GM23338 (cell line): ENCODE results near the gene TBC1D9. TPM values are rescaled to one million over a fixed set of nuclear protein-coding genes. Genes with fewer than 3 reads are reported as not detected.

ENCODE experiments used
- ATAC-seq: fragments of 200-7000 bp; cut with Tn5 transposase; 3 replicates; pipeline ENCODE4 v1.9.1; 2020
- DNase-seq: peaks from one replicate; pipeline ENCODE4 v3.0.0-alpha.2; 2015; ENCODE audit warnings: low spot score
- H2AFZ ChIP-seq: fragments of 200-600 bp; sonication (generic); 2 replicates; pipeline ENCODE4 v1.8.0; 2016; ENCODE audit warnings: antibody characterized with exemption, mild to moderate bottlenecking, moderate library complexity
- H3F3A ChIP-seq: fragments of 200-600 bp; sonication (generic); replicated peaks from 2 replicates; pipeline ENCODE4 v1.8.0; 2017; ENCODE audit warnings: antibody characterized with exemption, mixed run types, low read depth
- H3K27ac ChIP-seq: fragments of 200-600 bp; sonication (generic); 2 replicates; pipeline ENCODE4 v1.6.1; 2016; ENCODE audit warnings: low read depth
- H3K27me3 ChIP-seq: fragments of 200-600 bp; sonication (generic); 2 replicates; pipeline ENCODE4 v1.8.0; 2016; ENCODE audit warnings: mild to moderate bottlenecking, mixed run types, moderate library complexity; ENCODE audit not compliant: insufficient read depth
- H3K36me3 ChIP-seq: fragments of 200-600 bp; sonication (generic); 2 replicates; pipeline ENCODE4 v1.8.0; 2016; ENCODE audit warnings: mild to moderate bottlenecking; ENCODE audit not compliant: insufficient read depth
- H3K4me1 ChIP-seq: fragments of 200-600 bp; sonication (generic); 2 replicates; pipeline ENCODE4 v1.8.0; 2016; ENCODE audit warnings: mild to moderate bottlenecking, moderate library complexity; ENCODE audit not compliant: insufficient read depth
- H3K4me2 ChIP-seq: fragments of 200-600 bp; sonication (generic); 2 replicates; pipeline ENCODE4 v1.7.1; 2017; ENCODE audit warnings: mixed run types
- H3K4me3 ChIP-seq: fragments of 200-600 bp; sonication (generic); 2 replicates; pipeline ENCODE4 v1.6.1; 2016; ENCODE audit warnings: mixed run types
- H3K79me2 ChIP-seq: fragments of 200-600 bp; sonication (generic); replicated peaks from 2 replicates; pipeline ENCODE4 v1.8.0; 2017; ENCODE audit warnings: mild to moderate bottlenecking; ENCODE audit not compliant: insufficient read depth
- H3K9me2 ChIP-seq: fragments of 200-600 bp; sonication (generic); 2 replicates; pipeline ENCODE4 v1.8.0; 2017; ENCODE audit not compliant: insufficient read depth
- H4K20me1 ChIP-seq: fragments of 200-600 bp; sonication (generic); replicated peaks from 2 replicates; pipeline ENCODE4 v1.8.0; 2017; ENCODE audit warnings: mild to moderate bottlenecking; ENCODE audit not compliant: insufficient read depth
- H3K27ac Mint-ChIP-seq: 2 replicates; pipeline ENCODE4 v1.8.0; 2020; ENCODE audit warnings: inconsistent platforms, mild to moderate bottlenecking, moderate library complexity, mixed read lengths
- H3K27me3 Mint-ChIP-seq: 3 replicates; pipeline ENCODE4 v1.8.0; 2022; ENCODE audit warnings: low read depth, mild to moderate bottlenecking, moderate library complexity, mixed read lengths, inconsistent platforms; ENCODE audit not compliant: insufficient read depth, poor library complexity
- H3K36me3 Mint-ChIP-seq: 3 replicates; pipeline ENCODE4 v1.8.0; 2021; ENCODE audit warnings: low read depth, mild to moderate bottlenecking, inconsistent platforms, moderate library complexity, mixed read lengths
- H3K4me1 Mint-ChIP-seq: 3 replicates; pipeline ENCODE4 v1.8.0; 2020; ENCODE audit warnings: mild to moderate bottlenecking, inconsistent platforms, mixed read lengths
- H3K4me3 Mint-ChIP-seq: 3 replicates; pipeline ENCODE4 v1.8.0; 2021; ENCODE audit warnings: moderate library complexity, mild to moderate bottlenecking, inconsistent platforms, mixed read lengths
- H3K9me3 Mint-ChIP-seq: 3 replicates; pipeline ENCODE4 v1.8.0; 2020; ENCODE audit warnings: moderate library complexity, mild to moderate bottlenecking, inconsistent platforms, mixed read lengths
- CREB1 ChIP-seq: fragments of 250-450 bp; sonication (Bioruptor Pico); IDR thresholded peaks from 2 replicates; pipeline ENCODE4 v1.5.0; 2020; ENCODE audit warnings: low read depth, mild to moderate bottlenecking, moderate library complexity
- EZH2 ChIP-seq: fragments of 200-600 bp; sonication (generic); IDR thresholded peaks from one replicate; pipeline ENCODE4 v1.8.0; 2017; ENCODE audit warnings: antibody characterized with exemption, mild to moderate bottlenecking, low read depth; ENCODE audit not compliant: unreplicated experiment
- EZH2phosphoT487 ChIP-seq: fragments of 200-600 bp; sonication (generic); IDR thresholded peaks from one replicate; pipeline ENCODE4 v1.8.1; 2018; ENCODE audit warnings: antibody characterized with exemption; ENCODE audit not compliant: unreplicated experiment
- JUNB ChIP-seq: IDR thresholded peaks from one replicate; pipeline ENCODE4 v1.6.1; 2016; ENCODE audit warnings: antibody characterized with exemption; ENCODE audit not compliant: unreplicated experiment
- NANOG ChIP-seq: IDR thresholded peaks from 2 replicates; pipeline ENCODE4 v1.6.1; 2016; ENCODE audit warnings: antibody characterized with exemption, borderline replicate concordance
- POLR2AphosphoS5 ChIP-seq: IDR thresholded peaks from 2 replicates; pipeline ENCODE4 v1.6.1; 2016; ENCODE audit warnings: antibody characterized with exemption, low read depth
- STAT1 ChIP-seq: IDR thresholded peaks from one replicate; pipeline ENCODE4 v1.6.1; 2016; ENCODE audit warnings: antibody characterized with exemption; ENCODE audit not compliant: unreplicated experiment
- ZNF114 ChIP-seq: fragments of 250-450 bp; sonication (Bioruptor Pico); IDR thresholded peaks from 2 replicates; pipeline ENCODE4 v1.5.0; 2020; ENCODE audit warnings: mild to moderate bottlenecking, moderate library complexity
- ZNF331 ChIP-seq: fragments of 250-450 bp; sonication (Bioruptor Pico); IDR thresholded peaks from 2 replicates; pipeline ENCODE4 v1.5.0; 2020; ENCODE audit warnings: low read depth, mild to moderate bottlenecking, moderate library complexity
- polyA plus RNA-seq: library from polyadenylated mRNA; unstranded; fragments of >200 nt; fragmentation: Nextera tagmentation; extraction: Ambion mirVana; gene quantifications from 2 replicates; pipeline ENCODE4 v1.2.1, GENCODE V29; 2016
- total RNA-seq: library from RNA; depleted of rRNA; stranded (reverse); fragments of >200 nt; shearing (Covaris generic); gene quantifications from 2 replicates; pipeline ENCODE4 v1.2.3, GENCODE V29; 2014
- TF ChIP-seq, protein P1 (sequence below): IDR thresholded peaks from 2 replicates; pipeline ENCODE4 v1.6.1; 2016; ENCODE audit warnings: antibody characterized with exemption
- TF ChIP-seq, protein P2 (sequence below): fragments of 250-450 bp; sonication (Bioruptor Pico); IDR thresholded peaks from 2 replicates; pipeline ENCODE4 v1.5.0; 2020; ENCODE audit warnings: mild to moderate bottlenecking, moderate library complexity
- TF ChIP-seq, protein P3 (sequence below): IDR thresholded peaks from one replicate; pipeline ENCODE4 v1.6.1; 2018; ENCODE audit warnings: antibody characterized with exemption; ENCODE audit not compliant: unreplicated experiment
- TF ChIP-seq, protein P4 (sequence below), 2 experiments: fragments of 200-600 bp in 1 of 2; sonication (generic) in 1 of 2; conservative IDR thresholded peaks; 2 replicates each; pipeline versions ENCODE4 v1.5.1 to v1.6.1; 2016 to 2017; ENCODE audit warnings: antibody characterized with exemption in 2 of 2, low read depth in 2 of 2, mild to moderate bottlenecking in 2 of 2, moderate library complexity in 1 of 2

Gene TBC1D9
- total and polyA plus RNA-seq, 2 experiments from 2014 or later = 0.03 to 0.56 TPM

DNA sequence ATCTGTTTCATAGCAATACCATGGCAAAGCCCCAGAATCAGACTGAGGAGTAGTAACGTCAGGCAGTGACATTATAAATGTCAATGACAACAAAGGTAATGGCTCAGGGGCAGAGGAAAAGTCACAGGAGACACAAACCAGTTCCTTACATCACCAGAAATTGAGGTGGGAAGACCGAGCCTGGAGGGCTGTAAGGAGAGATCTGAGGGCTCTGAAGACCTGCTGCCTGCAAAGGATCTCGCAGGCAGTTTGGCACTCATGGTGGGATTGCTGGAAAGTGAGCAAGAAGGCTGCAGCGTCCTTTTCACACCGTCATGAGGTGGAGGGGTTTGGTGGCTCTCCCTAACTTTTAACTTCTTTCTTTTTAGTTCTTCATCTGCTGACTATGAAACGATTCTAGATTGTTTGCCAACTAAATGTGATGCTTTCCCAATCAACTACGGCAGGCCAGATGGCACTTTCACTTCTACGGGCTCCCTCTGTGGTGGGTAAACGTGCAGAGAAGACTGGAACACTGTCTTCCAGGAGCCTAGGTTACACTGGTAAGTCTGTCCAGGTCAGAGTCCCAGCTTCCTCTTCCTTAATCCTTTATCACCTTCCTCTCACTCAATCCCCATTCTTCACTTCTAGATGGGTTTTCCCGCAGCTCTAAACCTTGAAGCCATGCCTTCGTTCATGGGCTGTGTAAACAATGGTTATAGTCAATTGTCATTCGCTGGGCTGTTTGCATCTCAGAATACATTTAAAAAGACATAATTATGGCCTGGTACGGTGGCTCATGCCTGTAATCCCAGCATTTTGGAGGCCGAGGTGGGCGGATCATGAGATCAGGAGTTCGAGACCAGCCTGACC, 58.2 kb downstream of the TBC1D9 start:
- Histone ChIP-seq H2AFZ (no peak overlapping the region), H3K9me2 (no peaks in the 10 kb centered on the region), H3K36me3 (no peaks in the 10 kb centered on the region), H3K27me3 (peaks cover 11% of the 10 kb centered on the region), H4K20me1 (no peaks in the 10 kb centered on the region), H3K4me2 (no peak overlapping the region), H3F3A (no peaks in the 10 kb centered on the region), H3K4me3 (no peak overlapping the region), H3K27ac (no peak overlapping the region), H3K79me2 (no peaks in the 10 kb centered on the region), H3K4me1 (0 out of 2 replicates have a peak, but pooled peaks cover 4% of the 10 kb centered on the region)
- H3K9me3 Mint-ChIP-seq = no peaks in the 10 kb centered on the region
- TF ChIP-seq JUNB (no peak), ZNF114 (CRISPR knock-in tag) (no peak), STAT1 (no peak), EZH2phosphoT487 (no peak), EZH2 (no peak), CREB1 (CRISPR knock-in tag) (no peak), NANOG (no peak), ZNF331 (CRISPR knock-in tag) (no peak), POLR2AphosphoS5 (no peak)
- TF ChIP-seq, protein P1, sequence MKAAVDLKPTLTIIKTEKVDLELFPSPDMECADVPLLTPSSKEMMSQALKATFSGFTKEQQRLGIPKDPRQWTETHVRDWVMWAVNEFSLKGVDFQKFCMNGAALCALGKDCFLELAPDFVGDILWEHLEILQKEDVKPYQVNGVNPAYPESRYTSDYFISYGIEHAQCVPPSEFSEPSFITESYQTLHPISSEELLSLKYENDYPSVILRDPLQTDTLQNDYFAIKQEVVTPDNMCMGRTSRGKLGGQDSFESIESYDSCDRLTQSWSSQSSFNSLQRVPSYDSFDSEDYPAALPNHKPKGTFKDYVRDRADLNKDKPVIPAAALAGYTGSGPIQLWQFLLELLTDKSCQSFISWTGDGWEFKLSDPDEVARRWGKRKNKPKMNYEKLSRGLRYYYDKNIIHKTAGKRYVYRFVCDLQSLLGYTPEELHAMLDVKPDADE = no peak
- TF ChIP-seq, protein P2, sequence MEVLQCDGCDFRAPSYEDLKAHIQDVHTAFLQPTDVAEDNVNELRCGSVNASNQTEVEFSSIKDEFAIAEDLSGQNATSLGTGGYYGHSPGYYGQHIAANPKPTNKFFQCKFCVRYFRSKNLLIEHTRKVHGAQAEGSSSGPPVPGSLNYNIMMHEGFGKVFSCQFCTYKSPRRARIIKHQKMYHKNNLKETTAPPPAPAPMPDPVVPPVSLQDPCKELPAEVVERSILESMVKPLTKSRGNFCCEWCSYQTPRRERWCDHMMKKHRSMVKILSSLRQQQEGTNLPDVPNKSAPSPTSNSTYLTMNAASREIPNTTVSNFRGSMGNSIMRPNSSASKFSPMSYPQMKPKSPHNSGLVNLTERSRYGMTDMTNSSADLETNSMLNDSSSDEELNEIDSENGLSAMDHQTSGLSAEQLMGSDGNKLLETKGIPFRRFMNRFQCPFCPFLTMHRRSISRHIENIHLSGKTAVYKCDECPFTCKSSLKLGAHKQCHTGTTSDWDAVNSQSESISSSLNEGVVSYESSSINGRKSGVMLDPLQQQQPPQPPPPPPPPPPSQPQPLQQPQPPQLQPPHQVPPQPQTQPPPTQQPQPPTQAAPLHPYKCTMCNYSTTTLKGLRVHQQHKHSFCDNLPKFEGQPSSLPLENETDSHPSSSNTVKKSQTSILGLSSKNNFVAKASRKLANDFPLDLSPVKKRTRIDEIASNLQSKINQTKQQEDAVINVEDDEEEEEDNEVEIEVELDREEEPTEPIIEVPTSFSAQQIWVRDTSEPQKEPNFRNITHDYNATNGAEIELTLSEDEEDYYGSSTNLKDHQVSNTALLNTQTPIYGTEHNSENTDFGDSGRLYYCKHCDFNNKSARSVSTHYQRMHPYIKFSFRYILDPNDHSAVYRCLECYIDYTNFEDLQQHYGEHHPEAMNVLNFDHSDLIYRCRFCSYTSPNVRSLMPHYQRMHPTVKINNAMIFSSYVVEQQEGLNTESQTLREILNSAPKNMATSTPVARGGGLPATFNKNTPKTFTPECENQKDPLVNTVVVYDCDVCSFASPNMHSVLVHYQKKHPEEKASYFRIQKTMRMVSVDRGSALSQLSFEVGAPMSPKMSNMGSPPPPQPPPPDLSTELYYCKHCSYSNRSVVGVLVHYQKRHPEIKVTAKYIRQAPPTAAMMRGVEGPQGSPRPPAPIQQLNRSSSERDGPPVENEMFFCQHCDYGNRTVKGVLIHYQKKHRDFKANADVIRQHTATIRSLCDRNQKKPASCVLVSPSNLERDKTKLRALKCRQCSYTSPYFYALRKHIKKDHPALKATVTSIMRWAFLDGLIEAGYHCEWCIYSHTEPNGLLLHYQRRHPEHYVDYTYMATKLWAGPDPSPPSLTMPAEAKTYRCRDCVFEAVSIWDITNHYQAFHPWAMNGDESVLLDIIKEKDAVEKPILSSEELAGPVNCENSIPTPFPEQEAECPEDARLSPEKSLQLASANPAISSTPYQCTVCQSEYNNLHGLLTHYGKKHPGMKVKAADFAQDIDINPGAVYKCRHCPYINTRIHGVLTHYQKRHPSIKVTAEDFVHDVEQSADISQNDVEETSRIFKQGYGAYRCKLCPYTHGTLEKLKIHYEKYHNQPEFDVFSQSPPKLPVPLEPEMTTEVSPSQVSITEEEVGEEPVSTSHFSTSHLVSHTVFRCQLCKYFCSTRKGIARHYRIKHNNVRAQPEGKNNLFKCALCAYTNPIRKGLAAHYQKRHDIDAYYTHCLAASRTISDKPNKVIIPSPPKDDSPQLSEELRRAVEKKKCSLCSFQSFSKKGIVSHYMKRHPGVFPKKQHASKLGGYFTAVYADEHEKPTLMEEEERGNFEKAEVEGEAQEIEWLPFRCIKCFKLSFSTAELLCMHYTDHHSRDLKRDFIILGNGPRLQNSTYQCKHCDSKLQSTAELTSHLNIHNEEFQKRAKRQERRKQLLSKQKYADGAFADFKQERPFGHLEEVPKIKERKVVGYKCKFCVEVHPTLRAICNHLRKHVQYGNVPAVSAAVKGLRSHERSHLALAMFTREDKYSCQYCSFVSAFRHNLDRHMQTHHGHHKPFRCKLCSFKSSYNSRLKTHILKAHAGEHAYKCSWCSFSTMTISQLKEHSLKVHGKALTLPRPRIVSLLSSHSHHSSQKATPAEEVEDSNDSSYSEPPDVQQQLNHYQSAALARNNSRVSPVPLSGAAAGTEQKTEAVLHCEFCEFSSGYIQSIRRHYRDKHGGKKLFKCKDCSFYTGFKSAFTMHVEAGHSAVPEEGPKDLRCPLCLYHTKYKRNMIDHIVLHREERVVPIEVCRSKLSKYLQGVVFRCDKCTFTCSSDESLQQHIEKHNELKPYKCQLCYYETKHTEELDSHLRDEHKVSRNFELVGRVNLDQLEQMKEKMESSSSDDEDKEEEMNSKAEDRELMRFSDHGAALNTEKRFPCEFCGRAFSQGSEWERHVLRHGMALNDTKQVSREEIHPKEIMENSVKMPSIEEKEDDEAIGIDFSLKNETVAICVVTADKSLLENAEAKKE (CRISPR knock-in tag) = no peak
- TF ChIP-seq, protein P3, sequence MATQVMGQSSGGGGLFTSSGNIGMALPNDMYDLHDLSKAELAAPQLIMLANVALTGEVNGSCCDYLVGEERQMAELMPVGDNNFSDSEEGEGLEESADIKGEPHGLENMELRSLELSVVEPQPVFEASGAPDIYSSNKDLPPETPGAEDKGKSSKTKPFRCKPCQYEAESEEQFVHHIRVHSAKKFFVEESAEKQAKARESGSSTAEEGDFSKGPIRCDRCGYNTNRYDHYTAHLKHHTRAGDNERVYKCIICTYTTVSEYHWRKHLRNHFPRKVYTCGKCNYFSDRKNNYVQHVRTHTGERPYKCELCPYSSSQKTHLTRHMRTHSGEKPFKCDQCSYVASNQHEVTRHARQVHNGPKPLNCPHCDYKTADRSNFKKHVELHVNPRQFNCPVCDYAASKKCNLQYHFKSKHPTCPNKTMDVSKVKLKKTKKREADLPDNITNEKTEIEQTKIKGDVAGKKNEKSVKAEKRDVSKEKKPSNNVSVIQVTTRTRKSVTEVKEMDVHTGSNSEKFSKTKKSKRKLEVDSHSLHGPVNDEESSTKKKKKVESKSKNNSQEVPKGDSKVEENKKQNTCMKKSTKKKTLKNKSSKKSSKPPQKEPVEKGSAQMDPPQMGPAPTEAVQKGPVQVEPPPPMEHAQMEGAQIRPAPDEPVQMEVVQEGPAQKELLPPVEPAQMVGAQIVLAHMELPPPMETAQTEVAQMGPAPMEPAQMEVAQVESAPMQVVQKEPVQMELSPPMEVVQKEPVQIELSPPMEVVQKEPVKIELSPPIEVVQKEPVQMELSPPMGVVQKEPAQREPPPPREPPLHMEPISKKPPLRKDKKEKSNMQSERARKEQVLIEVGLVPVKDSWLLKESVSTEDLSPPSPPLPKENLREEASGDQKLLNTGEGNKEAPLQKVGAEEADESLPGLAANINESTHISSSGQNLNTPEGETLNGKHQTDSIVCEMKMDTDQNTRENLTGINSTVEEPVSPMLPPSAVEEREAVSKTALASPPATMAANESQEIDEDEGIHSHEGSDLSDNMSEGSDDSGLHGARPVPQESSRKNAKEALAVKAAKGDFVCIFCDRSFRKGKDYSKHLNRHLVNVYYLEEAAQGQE = no peak
- TF ChIP-seq, protein P4, sequence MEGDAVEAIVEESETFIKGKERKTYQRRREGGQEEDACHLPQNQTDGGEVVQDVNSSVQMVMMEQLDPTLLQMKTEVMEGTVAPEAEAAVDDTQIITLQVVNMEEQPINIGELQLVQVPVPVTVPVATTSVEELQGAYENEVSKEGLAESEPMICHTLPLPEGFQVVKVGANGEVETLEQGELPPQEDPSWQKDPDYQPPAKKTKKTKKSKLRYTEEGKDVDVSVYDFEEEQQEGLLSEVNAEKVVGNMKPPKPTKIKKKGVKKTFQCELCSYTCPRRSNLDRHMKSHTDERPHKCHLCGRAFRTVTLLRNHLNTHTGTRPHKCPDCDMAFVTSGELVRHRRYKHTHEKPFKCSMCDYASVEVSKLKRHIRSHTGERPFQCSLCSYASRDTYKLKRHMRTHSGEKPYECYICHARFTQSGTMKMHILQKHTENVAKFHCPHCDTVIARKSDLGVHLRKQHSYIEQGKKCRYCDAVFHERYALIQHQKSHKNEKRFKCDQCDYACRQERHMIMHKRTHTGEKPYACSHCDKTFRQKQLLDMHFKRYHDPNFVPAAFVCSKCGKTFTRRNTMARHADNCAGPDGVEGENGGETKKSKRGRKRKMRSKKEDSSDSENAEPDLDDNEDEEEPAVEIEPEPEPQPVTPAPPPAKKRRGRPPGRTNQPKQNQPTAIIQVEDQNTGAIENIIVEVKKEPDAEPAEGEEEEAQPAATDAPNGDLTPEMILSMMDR (conservative IDR thresholded peaks at IDR 0.05; ENCODE audit: low read depth in 2 of 2) = no peak
- DNase-seq (peak; percentile 28), ATAC-seq (peak; percentile 63)
- no peak overlapping the region for H3K4me3 Mint-ChIP-seq
- H3K4me1 Mint-ChIP-seq = peaks cover 10% of the 10 kb centered on the region
- peaks cover 1% of the 10 kb centered on the region for H3K27me3 Mint-ChIP-seq
- no peaks in the 10 kb centered on the region for H3K36me3 Mint-ChIP-seq
- no peak overlapping the region for H3K27ac Mint-ChIP-seq
